GM18511 (cell line): ENCODE data around the gene CAMK1D.

Source experiments
- ATAC-seq: cut with Tn5 transposase; IDR thresholded peaks from one replicate; pipeline ENCODE4 v1.9.1; 2021; ENCODE audit warnings: mild to moderate bottlenecking, moderate library complexity; ENCODE audit not compliant: unreplicated experiment

The CAMK1D gene

GRCh38 chr10:12639996-12640944 is 290.9 kb downstream of the CAMK1D start:
- ATAC-seq: no peak

DNA sequence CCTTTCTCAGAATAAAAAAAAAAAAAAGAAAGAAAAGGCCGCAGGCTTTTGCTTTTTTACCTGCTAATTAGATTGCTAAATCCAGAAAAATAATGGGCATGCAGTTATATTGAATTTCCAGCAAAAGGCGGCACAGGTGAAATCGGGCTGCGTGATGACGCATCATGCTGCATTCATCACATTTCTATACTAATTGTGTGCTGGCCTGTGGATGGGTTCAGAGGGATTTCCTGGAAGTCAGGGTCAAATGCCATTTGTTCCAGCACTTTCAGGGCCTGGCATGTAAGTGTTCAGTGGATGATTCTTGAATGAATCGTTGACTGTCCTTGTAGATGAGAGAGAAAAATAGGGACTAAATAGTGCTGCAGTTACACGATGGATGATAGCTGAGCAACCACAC is 292.7 kb downstream of the CAMK1D start:
- no peak for ATAC-seq

DNA sequence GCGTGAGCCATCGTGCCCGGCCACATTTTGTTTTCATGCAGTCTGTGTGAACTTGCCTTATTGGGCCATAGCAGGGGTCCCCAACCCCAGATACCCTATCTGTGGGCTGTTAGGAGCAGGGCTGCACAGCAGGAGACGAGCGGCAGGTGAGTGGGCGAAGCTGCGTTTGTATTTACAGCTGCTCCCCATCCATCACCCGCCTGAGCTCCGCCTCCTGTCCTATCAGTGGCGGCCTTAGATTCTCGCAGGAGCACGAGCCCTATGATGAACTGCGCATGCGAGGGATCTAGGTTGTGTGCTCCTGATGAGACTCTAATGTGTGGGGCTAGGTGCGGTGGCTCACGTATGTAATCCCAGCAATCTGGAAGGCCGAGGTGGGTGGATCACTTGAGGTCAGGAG is 293.9 kb downstream of the CAMK1D start:
- no peak for ATAC-seq

DNA sequence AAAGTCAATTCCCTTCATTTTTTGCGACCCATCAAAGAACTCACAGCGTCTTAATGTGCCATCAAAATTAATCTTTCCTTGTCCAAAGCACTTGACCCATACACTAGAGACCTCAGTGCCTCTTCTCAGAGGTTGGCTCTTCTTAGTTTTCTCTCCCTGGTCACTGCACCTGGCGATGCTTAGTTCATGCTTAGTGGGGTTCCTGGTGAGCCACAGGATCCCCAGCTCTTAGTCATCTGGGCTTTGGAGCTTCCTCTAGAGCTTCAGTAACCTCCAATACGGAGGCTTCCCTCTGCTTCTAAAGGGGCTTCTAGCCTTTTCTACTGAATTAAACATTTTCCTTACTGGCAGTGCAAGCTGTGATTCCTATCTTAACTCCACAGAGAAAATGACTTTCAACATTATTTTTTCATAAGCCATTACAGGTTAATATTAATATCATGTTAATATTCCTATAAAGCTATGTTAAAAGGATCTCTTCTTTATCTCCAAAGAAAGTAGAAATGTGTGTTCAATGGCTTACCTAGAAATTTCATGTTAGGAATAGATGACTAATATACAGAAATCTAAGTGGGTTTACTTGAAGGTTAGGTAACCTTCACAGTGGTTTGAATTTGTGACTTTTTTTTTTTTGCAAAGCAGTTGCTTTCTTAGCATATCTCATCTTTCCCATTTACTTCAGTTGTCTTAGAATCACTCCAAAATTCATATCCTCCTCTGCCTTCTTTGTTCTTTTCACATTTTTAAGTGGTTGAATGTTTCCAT is 295.2 kb downstream of the CAMK1D start:
- no peak for ATAC-seq

DNA sequence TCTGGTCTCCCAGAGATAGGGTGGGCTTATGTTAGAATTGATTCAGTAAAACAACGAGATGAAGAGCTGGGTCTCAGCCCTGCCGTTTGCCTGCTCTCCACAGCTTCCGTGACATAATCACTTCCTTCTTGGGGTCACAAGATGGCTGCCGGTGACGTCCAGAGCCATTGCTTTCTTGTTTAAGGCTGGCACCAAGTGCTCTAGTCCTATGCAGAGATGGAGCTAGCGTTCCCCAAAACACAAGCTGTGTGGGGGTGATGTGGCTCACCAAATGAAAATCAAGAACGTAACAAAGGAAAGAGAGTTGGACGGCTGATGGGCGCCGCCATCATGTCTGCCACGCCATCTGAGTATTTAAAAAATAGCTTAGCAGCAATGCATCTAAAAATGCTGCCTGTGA is 296.1 kb downstream of the CAMK1D start:
- ATAC-seq: no peak

DNA sequence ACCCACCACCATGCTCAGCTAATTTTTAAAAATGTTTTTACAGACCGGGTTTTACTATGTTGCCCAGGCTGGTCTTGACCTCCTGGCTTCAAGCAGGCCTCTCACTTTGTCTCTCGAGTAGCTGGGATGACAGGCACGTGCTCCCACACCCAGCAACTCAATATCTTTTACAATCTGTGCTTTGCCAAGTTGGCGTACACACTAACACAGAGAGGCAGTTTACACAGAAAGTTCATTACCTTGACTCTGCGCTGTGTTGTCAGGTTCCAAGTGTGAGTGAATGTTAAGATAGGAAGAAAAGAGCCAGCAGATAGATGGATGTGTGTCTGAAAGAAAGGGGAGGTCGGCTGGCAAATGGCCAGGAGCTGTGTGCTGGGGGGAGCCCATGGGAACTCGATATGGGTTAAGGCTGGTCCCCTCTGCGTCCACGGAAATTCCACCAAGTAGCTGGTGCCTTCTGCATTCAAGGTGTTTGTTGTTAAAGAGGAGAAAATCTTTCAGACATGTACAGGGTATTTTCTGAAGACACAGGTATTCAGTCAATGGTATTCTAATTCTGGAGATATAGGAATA is 299.8 kb downstream of the CAMK1D start:
- no peak for ATAC-seq

- no peak for ATAC-seq
Observed at GRCh38 chr10:12650122-12650521, 300.8 kb downstream of the CAMK1D start.

DNA sequence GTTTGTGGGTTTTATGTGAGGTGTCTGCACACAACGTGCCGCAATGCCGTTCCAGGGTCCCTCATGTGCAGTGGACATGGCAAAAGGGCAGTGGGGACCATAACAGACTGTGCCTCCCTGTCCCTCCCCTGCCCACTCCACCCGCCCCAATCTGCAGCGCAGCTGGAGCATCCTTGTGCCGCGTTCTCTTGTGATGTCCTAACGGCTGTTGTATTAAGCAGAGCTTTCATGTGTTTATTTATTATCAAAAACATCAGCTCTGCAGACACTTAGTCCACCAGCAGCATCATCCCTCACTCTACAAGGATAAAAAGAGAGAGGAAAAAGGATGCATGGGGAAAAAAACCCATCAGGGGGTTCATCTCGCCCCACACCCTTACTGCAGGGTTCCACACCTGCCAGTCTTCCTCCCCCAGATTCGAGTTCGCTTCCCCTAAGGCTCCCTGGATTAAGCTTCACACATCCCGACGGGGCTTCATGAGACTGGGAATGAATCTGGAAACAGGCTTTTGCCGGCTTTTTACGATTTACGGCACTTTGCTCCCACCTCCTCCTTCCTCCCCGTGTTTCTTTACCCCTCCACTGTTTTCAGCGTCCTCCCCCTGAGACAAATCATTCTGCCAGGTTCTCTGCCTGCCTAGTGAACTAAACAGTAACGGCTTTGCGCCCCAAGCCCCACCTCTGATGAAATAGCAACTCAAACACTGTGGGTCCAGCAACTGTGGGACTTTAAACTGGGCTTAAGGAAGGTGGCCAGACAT is 301.4 kb downstream of the CAMK1D start:
- no peak for ATAC-seq

DNA sequence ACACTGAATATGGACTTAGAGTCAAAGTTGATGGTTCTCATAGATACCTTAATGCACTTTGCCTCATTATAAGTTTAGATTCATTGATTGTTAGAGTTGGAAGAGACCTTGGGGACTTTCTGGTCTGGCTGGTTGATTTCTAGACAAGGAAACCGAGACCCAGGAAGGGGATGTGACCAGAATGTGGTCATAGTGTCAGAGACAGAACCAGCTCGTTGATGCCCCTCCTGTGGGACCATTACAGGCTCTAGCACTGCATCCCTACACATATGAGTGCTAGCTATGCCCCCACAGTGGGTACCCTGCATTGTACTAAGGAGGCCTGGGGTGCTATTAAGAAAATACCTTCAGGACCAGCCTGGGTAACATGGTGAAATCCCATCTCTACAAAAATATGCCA is 306.6 kb downstream of the CAMK1D start:
- no peak for ATAC-seq

GRCh38 chr10:12656518-12657142 is 307.3 kb downstream of the CAMK1D start:
- ATAC-seq: no peak

GRCh38 chr10:12657489-12657888 is 308.1 kb downstream of the CAMK1D start:
- no peak for ATAC-seq

DNA sequence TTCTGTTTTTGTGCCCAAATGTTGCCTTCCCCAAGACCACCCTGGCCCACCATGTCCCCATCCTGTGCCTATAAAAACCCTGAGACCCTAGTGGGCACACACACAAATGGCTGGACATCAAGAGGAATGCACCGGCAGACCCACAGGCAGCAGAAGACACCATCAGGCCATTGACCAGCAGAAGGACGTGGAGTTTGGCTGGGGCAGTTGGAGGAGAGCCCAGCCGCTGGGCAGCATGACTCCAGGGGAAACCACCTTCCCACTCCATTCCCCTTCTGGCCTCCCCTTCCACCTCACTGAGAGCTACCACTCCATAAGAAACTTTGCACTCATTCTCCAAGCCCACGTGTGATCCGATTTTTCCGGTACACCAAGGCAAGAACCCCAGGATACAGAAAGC is 309.2 kb downstream of the CAMK1D start:
- no peak for ATAC-seq

DNA sequence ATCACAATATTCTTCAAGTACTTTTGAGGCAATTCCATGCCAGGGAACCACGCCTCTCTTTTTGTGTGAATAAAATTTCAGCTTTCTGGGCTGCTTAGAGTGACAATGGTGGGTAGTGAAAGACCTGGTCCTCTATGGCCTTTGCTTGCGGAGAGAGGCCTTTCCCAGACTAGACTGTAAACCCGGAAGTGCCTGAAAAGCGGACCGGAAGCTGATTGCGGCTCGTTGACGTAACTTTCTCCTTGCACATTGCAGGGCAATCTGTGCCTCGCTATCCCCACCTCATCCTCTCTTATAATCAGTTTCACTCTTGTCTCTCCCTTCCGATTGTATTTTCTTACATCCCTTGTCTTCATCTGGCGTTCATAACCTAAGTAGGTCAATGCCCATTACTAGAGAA is 310.4 kb downstream of the CAMK1D start:
- no peak for ATAC-seq

GRCh38 chr10:12660812-12661211 is 311.5 kb downstream of the CAMK1D start:
- no peak for ATAC-seq

DNA sequence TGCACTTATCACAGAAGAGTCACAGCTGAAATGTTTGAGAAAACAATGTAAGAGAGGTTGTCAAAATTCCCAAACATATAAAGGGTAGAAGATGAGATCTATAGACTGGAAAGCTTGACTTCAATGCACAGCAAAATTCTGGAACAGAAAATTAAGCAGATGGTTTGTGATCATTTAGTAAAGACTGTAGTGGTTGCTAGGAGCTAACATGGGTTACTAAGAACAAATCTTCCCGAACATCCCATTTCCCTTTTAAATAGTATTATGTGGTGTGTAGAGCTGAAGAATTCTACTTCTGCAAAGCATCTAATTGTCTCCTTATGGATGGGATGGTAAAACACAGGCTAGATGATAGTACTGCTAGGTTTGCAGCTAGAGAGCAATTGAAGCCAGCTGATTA is 312.3 kb downstream of the CAMK1D start:
- no peak for ATAC-seq

DNA sequence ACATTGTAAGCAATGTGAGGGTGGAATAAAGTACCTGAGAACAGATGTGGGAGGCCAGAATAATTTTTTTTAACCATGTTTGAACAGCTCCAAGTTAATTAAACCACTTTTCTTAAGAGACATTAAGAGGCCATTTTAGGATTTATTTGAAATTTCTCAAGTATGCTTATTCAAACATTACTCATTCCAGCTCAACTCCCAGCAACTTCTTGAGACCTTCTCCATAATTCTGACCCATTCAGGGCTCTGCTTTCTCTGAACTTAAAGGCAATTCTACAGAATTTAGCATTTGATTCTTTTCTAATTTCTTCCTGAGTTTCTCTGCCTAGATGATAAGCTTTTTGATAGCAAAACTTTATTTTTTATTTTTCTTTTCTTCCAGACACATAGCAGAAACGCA is 314.5 kb downstream of the CAMK1D start:
- no peak for ATAC-seq

- ATAC-seq: no peak
Observed at GRCh38 chr10:12665501-12665900, 316.2 kb downstream of the CAMK1D start.

- ATAC-seq: no peak
Observed at GRCh38 chr10:12667052-12667451, 317.7 kb downstream of the CAMK1D start.

- ATAC-seq: no peak
Observed at GRCh38 chr10:12668634-12669033, 319.3 kb downstream of the CAMK1D start.

DNA sequence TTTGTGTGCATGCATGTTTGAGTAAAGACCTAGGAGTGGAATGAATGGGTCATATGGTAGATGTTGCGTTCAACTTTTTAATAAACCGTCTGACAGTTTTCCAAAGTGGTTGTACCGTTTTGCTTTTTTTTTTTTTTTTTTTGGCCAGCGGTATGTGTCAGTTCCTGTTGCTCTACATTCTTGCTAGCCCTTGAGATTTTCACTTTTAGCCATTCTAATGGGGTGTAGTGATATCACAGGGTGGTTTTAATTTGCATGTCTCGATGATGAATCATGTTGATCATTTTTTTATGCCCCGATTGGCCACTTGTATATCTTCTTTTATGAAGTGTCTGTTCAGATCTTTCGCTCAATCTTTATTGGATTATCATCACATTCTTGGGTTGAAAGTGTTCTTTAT is 320.7 kb downstream of the CAMK1D start:
- ATAC-seq: no peak

- ATAC-seq: no peak
Observed at GRCh38 chr10:12675186-12675585, 325.8 kb downstream of the CAMK1D start.
